Panc1 (cell line): ENCODE results near the gene NYAP2. TPM values are rescaled to one million over a fixed set of nuclear protein-coding genes. Genes with fewer than 3 reads are reported as not detected.

Experiments
- ATAC-seq: fragments of 200-7000 bp; cut with Tn5 transposase; 2 replicates; pipeline ENCODE4 v1.9.1; 2020; ENCODE audit warnings: mild to moderate bottlenecking, moderate library complexity
- BruUV-seq: library from RNA; stranded (reverse); fragments of 400-500 nt; replicated peaks from 2 replicates; lab custom pipeline; 2021; lab: Mats Ljungman, UMichigan
- CTCF ChIA-PET: fragments of 300-600 bp; sonication (Branson Sonifier 250); formaldehyde crosslinking; loops from one replicate; lab custom pipeline; 2022; ENCODE audit warnings: antibody characterized with exemption; lab: Charles Lee
- POLR2A ChIA-PET: fragments of 300-600 bp; sonication (Branson Sonifier 250); formaldehyde crosslinking; loops from one replicate; lab custom pipeline; 2022; ENCODE audit warnings: antibody characterized with exemption; lab: Charles Lee
- DNase-seq: peaks from one replicate; pipeline ENCODE4 v3.0.0-alpha.2; 2010; ENCODE audit warnings: low read depth, low spot score
- H3K27ac ChIP-seq: 2 replicates; pipeline ENCODE4 v1.5.1; 2011; ENCODE audit warnings: mild to moderate bottlenecking, low read length, inconsistent platforms
- H3K27me3 ChIP-seq: fragments of 200-500 bp; sonication (Bioruptor generic); 2 replicates; pipeline ENCODE4 v1.6.0; 2014; ENCODE audit warnings: low read length, inconsistent platforms; ENCODE audit not compliant: control insufficient read depth, insufficient read depth
- H3K36me3 ChIP-seq: fragments of 200-500 bp; sonication (Bioruptor generic); 2 replicates; pipeline ENCODE4 v1.5.1; 2014; ENCODE audit warnings: inconsistent platforms, mild to moderate bottlenecking, low read length, moderate library complexity; ENCODE audit not compliant: control insufficient read depth, insufficient read depth
- H3K4me1 ChIP-seq: 2 replicates; pipeline ENCODE4 v1.5.1; 2011; ENCODE audit warnings: inconsistent platforms, mild to moderate bottlenecking, low read length, moderate library complexity; ENCODE audit not compliant: control insufficient read depth, insufficient read depth
- H3K4me3 ChIP-seq, 2 experiments: 2 replicates each; pipeline ENCODE4 v1.5.1; 2011 to 2012; ENCODE audit warnings: low read depth in 2 of 2, low read length in 2 of 2, mild to moderate bottlenecking in 2 of 2, inconsistent platforms in 1 of 2, moderate library complexity in 1 of 2
- H3K9me3 ChIP-seq: fragments of 200-500 bp; sonication (Bioruptor generic); 2 replicates; pipeline ENCODE4 v1.5.1; 2014; ENCODE audit warnings: low read depth, mild to moderate bottlenecking, inconsistent platforms, low read length, moderate library complexity; ENCODE audit not compliant: control insufficient read depth, insufficient read depth
- CTCF ChIP-seq: fragments of 450-650 bp; IDR thresholded peaks from 2 replicates; pipeline ENCODE4 v1.5.1; 2017; ENCODE audit warnings: mild to moderate bottlenecking
- POLR2AphosphoS5 ChIP-seq: IDR thresholded peaks from 2 replicates; pipeline ENCODE4 v1.6.1; 2012; ENCODE audit warnings: mild to moderate bottlenecking, low read depth, low read length, moderate library complexity
- SIN3A ChIP-seq: IDR thresholded peaks from 2 replicates; pipeline ENCODE4 v1.6.1; 2012; ENCODE audit warnings: low read depth, mild to moderate bottlenecking, low read length, moderate library complexity, borderline replicate concordance; ENCODE audit not compliant: insufficient read depth
- TCF7L2 ChIP-seq: IDR thresholded peaks from 2 replicates; pipeline ENCODE4 v1.6.1; 2011; ENCODE audit warnings: mild to moderate bottlenecking, low read depth, low read length, inconsistent platforms
- in situ Hi-C: cut with HindIII; loops from 2 replicates; pipeline ENCODE4 v1.10.0; 2016; ENCODE audit warnings: low sequenced_read_pairs, low pct_unique_long_range_greater_than_20kb
- intact Hi-C: fragments of 100-400 bp; cut with micrococcal nuclease; formaldehyde crosslinking; loops from one replicate; pipeline ENCODE4 v1.10.0; 2022; ENCODE audit not compliant: unreplicated experiment
- total RNA-seq: library from RNA; stranded (reverse); gene quantifications from one replicate; pipeline ENCODE4 v1.2.1, GENCODE V29; 2021; ENCODE audit not compliant: unreplicated experiment
- TF ChIP-seq, protein P1 (sequence below), 2 experiments: IDR thresholded peaks; 2 replicates each; pipeline ENCODE4 v1.6.1; 2011 to 2012; ENCODE audit warnings: low read depth in 2 of 2, control low read depth in 1 of 2, low read length in 1 of 2, mild to moderate bottlenecking in 1 of 2, moderate library complexity in 1 of 2; ENCODE audit not compliant: insufficient read depth in 1 of 2

NYAP2 gene
- total RNA-seq, 1 experiment from 2014 or later = not detected

DNA sequence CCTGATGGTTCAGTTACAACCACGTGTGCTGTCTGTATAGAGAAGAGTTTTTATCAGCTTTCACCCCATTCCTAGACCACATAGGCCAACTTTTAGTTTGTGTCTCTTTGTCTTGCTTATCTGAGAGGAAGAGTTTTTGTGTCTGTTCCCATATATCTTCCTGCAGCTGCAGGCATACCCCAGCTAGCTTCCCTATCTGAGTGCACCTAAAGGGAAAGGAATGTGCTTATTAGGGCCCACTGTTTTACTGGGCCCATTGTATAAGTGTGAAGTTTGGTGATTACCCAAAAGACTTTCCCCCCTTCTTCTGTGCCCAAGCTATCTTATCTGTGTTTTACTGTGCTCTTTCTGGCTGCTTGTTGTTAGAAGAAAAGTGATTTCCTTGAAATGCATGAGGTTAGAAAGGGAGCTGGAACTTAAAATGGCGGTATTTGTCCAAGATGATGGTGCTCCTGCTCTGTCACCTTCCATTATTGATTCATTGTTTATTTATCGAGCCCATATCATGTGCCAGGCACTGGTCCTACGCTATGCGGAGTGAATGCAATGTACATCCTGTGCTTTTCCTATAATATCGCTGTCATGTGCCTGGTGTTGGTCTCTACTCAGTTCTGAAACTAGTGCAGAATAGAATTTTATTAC is 57.2 kb downstream of the NYAP2 start:
- BruUV-seq = no TSS peak
- H3K36me3 ChIP-seq = no peaks in the 10 kb centered on the region
- ATAC-seq (no peak), DNase-seq (no peak)
- intact Hi-C loops = no loop called here
- TF ChIP-seq TCF7L2 = no peak
- no peak for TF ChIP-seq POLR2AphosphoS5
- no peak for TF ChIP-seq CTCF
- TF ChIP-seq SIN3A = no peak
- TF ChIP-seq, protein P1, sequence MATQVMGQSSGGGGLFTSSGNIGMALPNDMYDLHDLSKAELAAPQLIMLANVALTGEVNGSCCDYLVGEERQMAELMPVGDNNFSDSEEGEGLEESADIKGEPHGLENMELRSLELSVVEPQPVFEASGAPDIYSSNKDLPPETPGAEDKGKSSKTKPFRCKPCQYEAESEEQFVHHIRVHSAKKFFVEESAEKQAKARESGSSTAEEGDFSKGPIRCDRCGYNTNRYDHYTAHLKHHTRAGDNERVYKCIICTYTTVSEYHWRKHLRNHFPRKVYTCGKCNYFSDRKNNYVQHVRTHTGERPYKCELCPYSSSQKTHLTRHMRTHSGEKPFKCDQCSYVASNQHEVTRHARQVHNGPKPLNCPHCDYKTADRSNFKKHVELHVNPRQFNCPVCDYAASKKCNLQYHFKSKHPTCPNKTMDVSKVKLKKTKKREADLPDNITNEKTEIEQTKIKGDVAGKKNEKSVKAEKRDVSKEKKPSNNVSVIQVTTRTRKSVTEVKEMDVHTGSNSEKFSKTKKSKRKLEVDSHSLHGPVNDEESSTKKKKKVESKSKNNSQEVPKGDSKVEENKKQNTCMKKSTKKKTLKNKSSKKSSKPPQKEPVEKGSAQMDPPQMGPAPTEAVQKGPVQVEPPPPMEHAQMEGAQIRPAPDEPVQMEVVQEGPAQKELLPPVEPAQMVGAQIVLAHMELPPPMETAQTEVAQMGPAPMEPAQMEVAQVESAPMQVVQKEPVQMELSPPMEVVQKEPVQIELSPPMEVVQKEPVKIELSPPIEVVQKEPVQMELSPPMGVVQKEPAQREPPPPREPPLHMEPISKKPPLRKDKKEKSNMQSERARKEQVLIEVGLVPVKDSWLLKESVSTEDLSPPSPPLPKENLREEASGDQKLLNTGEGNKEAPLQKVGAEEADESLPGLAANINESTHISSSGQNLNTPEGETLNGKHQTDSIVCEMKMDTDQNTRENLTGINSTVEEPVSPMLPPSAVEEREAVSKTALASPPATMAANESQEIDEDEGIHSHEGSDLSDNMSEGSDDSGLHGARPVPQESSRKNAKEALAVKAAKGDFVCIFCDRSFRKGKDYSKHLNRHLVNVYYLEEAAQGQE (IDR thresholded peaks at IDR 0.05; ENCODE audit: insufficient read depth in 1 of 2, low read depth in 2 of 2, low read length in 1 of 2) = no peak
- H3K27ac ChIP-seq = no peak overlapping the region
- ChIA-PET CTCF (no interaction called here), POLR2A (no interaction called here)
- no peak overlapping the region for H3K4me3 ChIP-seq
- no peaks in the 10 kb centered on the region for H3K4me1 ChIP-seq
- no peaks in the 10 kb centered on the region for H3K27me3 ChIP-seq
- in situ Hi-C loops = no loop called here
- no peaks in the 10 kb centered on the region for H3K9me3 ChIP-seq

GRCh38 chr2:225457482-225457881 is 58.0 kb downstream of the NYAP2 start:
- no peaks in the 10 kb centered on the region for H3K36me3 ChIP-seq
- H3K27ac ChIP-seq = no peak overlapping the region
- POLR2A ChIA-PET = no interaction called here
- ATAC-seq (no peak), DNase-seq (no peak)
- no peak overlapping the region for H3K4me3 ChIP-seq
- no TSS peak for BruUV-seq
- H3K27me3 ChIP-seq = no peaks in the 10 kb centered on the region
- no peaks in the 10 kb centered on the region for H3K9me3 ChIP-seq
- in situ Hi-C loops (no loop called here), intact Hi-C loops (no loop called here)
- no peak for TF ChIP-seq SIN3A
- no peak for TF ChIP-seq TCF7L2
- TF ChIP-seq CTCF = no peak
- TF ChIP-seq, protein P1 (IDR thresholded peaks at IDR 0.05; ENCODE audit: insufficient read depth in 1 of 2, low read depth in 2 of 2, low read length in 1 of 2) = no peak
- CTCF ChIA-PET = no interaction called here
- H3K4me1 ChIP-seq = no peaks in the 10 kb centered on the region
